Stromal cell of bone marrow (primary cell): ENCODE results near the gene SMOC2.
A peak's percentile ranks its signal among the peaks of the same experiment; 100 is the strongest.
"Not testable (repeated sequence)": the region's sequence is repeated elsewhere in the genome, so short reads cannot be mapped to it uniquely, and the experiment has no call there.

Experiments
- DNase-seq: peaks from one replicate; pipeline ENCODE4 v3.0.0-alpha.2; 2012; ENCODE audit warnings: low read depth

Gene SMOC2

GRCh38 chr6:168518867-168519266 lies 77.9 kb downstream of the SMOC2 start:
- no peak for DNase-seq

- DNase-seq, result no peak
Observed at GRCh38 chr6:168520233-168520632, 79.2 kb downstream of the SMOC2 start.

DNA sequence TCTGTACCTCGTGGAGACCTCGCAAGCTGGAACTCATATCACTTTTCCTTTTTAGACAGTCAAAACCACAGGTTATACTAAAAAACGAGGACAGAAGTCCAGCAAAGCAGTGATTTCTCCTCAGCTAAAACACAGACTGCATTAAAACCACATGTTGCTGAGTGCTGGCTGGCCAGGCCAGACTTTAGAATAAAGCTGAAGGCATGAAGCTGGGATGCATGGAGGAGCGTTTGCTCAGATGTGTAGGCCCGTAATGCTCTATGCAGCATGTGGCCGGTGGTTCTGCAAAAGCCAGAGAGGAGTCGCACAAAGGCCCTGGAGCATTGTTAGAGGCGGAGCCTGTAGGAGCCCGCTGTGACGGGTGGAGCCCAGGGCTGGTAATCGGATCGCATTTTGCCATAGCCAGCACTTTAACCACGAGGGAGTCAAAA lies 83.6 kb downstream of the SMOC2 start:
- DNase-seq, result no peak

DNA sequence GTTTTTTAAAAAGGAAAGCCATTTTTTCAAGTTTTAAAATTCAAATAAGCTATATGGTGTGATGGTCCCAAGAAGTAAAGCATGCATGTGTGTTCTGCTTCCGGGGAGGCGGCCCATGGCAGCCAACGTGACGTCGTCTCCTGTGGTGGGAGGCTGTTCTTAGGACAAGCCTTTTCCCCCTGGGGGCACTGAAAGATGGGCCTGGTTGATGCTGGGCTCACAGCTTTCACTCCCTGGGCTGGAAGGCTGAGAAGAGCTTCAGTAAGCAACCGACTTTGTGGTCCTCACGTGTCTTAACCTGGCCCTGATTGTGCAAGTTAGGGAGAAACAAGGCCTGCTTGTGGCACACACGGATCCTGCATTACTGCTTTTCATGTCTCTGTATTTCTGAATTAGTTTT lies 84.1 kb downstream of the SMOC2 start:
- DNase-seq, result no peak

DNA sequence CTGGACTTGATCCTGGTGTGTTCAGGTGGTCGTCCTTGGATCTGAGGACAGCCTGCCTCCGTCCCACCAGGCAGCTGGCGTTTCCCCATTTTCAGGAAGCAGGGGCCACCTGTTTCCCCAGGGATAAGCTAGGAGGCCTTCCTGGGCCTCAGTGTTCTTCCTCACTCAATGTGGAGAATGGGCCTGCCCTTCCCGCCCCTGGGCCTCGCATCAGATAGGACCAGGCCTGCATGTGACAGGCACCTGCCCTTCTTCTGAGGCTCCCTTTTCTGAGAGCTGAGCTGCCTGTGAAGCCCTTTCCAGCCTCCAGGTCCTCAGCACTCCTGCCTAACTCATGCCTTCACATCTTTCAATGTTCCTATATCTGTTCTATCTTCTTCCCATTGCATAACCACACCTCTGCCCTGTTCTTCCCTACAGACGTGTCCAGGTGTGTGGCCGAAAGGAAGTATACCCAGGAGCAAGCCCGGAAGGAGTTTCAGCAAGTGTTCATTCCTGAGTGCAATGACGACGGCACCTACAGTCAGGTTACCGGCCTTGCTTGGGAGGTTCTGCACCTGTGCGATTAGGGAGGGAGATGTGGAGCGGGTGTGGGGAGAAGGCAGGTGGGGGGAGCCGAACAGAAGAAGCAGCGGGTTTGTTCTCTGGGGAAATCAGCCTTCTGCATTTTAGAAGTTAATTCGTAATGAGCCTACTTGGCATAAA lies 85.1 kb downstream of the SMOC2 start:
- DNase-seq, result no peak

DNA sequence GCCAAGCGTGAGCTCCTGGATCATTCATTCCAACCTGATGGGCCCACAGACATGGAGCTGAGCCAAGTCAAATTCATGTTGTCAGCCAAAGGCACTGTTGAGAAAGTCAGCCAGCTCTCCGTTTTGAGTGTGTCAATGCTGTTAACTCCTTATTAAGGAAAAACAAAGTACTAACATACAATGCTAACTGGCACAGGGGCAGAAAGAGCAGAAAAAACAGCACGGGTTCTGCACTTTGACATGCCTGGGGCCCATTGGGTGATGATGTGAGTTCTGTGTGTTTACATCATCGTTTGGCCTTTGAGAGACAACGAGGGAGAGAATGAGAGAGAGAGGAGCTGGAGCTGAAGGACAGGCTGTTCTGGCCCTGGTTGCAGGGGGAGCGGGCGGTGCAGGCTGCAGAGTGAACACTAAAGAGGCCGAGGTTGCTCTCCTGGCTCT lies 85.9 kb downstream of the SMOC2 start:
- DNase-seq, result no peak

DNA sequence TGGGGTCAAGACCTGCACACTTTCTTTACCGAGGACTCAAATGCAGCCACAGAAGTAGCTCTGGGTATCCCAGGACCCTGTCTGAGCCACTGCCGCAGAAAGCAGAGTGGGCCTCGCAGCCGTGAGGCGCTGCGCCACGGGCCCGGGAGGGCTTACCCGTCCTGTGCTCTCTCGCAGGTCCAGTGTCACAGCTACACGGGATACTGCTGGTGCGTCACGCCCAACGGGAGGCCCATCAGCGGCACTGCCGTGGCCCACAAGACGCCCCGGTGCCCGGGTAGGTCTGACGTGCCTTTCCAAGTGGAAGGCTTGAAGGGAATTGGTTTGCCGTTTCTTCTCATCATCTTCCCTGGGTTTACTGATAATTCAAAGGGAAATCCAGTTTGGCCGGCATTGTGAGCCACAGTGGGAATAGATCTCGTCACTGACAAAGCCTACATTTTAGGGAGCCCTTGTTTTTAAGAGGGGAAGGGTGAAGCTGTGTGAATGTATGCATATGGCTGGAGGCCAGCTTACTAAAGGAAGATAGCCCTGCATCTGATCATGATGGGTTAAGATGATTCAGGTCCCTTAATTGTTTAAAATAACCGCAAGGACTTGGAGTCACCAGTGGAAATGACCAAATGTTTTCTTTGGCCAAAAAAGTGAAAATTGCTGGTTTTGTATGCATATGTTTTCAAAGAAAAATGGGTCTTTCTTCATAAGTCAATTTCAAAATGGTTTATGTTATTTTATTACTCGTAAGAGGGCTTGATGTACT lies 86.6 kb downstream of the SMOC2 start:
- DNase-seq, result peak; percentile 90

DNA sequence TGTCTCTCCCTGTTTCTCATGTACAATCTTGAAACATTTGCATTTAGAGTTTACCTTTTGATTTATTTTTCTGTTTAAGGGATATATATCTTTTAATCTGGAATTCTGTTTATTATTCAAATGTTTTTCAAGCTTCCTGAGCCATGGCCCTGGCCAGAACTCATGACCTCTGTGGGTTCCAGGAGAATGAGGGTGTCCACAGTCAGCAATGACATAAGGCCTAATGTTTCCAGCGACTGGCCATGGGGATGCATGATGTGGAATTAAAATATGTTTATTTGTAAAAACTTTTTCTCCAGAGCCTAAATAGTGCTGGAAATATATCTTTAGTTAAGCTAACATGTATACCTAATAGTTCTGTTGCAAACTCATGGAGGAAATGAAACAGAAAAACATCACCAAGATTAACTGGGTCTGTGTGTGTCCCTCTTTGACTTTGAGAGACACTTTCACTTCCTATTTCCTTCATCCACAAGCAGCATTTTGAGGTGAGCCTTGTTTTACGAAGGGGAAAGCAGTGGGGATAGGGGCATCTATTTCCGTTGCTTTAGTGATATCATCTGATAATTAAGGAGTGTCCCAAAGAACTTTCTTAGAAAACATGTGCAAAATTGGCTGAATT lies 87.6 kb downstream of the SMOC2 start:
- peak; percentile 62 for DNase-seq

DNA sequence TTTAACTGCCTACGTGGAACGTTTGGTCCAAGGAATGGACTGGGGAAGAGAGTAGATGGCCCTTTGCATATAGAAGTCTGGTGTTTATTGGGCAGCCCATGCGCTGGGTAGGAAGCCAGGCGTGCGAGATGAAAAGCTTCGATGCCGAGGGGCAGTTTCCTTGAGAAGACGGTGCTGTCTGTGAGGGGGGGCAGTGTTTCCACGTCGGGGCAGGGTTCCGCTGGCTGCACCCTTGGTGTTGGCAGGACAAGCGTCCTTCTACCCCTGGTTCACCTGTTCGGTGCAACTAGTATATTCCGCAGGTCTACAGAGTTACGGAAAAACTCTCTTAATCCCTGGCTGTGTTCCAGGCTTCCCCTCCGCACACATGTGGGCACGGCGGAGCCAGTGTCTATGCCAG lies 88.2 kb downstream of the SMOC2 start:
- no peak for DNase-seq

- no peak for DNase-seq
Observed at GRCh38 chr6:168530653-168531071, 89.7 kb downstream of the SMOC2 start.

- no peak for DNase-seq
Observed at GRCh38 chr6:168532070-168532469, 91.1 kb downstream of the SMOC2 start.

GRCh38 chr6:168533414-168533813 lies 92.4 kb downstream of the SMOC2 start:
- DNase-seq, result no peak

- DNase-seq, result no peak
Observed at GRCh38 chr6:168534265-168534664, 93.3 kb downstream of the SMOC2 start.

- DNase-seq, result no peak
Observed at GRCh38 chr6:168535711-168536110, 94.7 kb downstream of the SMOC2 start.

DNA sequence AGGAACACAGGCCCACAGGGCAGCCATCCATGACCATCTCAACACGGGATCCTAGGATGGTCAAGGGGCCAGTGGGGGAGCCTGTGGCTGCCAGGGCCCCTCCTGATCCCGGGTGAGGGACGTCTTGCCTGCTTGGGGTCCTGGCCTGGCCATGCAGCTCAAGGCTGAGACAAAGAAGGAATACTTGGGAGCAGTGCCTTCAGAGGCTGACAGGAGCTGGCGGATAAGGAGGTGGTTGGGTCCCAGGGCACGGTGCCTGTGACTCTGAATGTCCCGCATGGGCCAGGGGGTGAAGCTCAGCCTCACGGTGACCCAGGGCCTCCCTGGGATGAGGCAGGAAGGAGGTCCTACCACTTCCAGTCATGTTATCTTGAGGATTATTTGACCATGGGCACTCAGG lies 95.2 kb downstream of the SMOC2 start:
- DNase-seq, result no peak

GRCh38 chr6:168536665-168537539 lies 95.9 kb downstream of the SMOC2 start:
- no peak for DNase-seq

DNA sequence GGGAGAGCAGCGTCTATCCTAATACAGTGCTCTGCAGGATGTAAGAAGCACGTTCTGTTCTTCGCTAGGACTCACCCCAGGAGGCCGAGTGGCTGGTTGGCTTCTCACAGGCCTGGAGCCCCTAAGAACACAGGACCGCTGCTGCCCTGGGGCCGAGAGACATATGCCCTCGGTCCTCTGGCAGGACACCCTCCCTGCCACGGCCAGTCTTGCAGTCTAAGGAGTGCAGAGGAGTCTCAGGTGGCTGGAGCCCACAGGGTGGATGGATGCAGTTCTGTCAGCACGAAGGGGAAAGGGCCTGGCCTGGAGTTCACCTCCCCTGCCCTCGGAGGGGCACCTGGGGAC lies 96.5 kb downstream of the SMOC2 start:
- DNase-seq, result no peak

DNA sequence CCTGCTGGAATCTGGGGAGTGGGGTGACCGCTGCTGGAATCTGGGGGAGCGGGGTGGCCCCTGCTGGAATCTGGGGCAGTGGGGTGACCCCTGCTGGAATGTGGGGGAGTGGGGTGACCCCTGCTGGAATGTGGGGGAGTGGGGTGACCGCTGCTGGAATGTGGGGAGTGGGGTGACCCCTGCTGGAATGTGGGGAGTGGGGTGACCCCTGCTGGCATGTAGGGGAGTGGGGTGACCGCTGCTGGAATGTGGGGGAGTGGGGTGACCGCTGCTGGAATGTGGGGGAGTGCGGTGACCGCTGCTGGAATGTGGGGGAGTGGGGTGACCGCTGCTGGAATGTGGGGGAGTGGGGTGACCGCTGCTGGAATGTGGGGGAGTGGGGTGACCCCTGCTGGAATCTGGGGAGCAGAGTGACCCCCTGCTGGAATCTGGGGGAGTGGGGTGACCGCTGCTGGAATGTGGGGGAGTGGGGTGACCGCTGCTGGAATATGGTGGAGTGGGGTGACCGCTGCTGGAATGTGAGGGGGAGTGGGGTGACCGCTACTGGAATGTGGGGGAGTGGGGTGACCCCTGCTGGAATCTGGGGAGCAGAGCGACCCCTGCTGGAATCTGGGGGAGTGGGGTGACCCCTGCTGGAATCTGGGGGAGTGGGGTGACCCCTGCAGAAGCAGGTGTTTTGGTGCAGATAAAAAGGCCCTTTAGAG lies 97.4 kb downstream of the SMOC2 start:
- DNase-seq, result not testable (repeated sequence)

DNA sequence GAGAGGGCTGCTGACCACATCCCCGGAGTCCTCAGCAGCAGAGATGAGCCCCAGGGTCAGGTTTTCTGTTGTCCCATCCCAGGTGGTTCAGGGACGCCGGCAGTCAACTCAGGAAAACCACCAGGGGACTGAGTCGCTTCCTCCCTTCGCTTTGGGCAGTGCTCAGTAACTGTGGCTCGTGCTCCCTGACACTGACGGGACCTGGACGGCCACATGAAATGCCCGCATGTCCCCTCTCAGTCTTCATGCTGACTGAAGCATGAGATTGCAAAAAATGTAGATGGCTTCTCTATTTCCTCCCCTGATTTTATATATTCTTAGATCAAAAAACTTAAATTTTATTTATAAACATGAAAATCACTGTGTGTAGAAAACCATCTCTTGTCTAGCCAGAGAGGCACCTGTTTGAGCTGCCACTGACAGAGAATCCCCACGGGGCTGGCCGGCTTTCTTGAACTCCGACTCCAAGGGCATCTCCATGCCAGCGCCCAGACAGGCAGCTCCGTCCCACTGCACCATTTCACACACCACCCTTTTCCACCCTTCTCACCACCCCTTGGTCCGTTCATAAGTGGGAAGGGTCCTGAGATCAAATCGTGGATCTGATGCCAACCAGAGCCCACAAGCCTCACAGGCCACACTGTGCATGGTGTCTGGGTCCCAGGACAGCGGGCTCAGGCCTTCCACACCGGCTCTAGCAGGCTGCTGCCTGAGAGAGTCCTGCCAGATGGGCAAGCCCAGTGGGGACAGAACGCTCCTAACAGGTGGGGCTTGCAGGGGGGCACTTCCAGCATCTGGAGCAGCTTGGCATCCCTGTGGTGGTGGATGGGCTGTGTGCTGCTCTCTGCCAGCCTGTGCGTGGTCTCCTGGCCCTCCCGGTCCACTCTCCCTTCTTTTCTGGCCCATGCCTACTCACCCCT lies 98.2 kb downstream of the SMOC2 start:
- DNase-seq, result no peak

- DNase-seq, result no peak
Observed at GRCh38 chr6:168540713-168541291, 99.8 kb downstream of the SMOC2 start.
